ENCODE measurements around the gene WDR5.

WDR5 gene

GRCh38 chr9:134168757-134169550, 33.1 kb downstream of the WDR5 start:
- DNase-seq (ENCODE audit: low read depth), result no peak
- TF ChIP-seq CTCF (conservative IDR thresholded peaks at IDR 0.05; ENCODE audit: control insufficient read depth, insufficient read depth, low read depth, low read length), result no peak
- H3K4me3 ChIP-seq (ENCODE audit: control insufficient read depth, low read depth, low read length), result no peak overlapping the region

- no peak for DNase-seq (ENCODE audit: low read depth)
- no peak overlapping the region for H3K4me3 ChIP-seq (ENCODE audit: control insufficient read depth, low read depth, low read length)
Observed at GRCh38 chr9:134169724-134170401, 34.0 kb downstream of the WDR5 start.

GRCh38 chr9:134170532-134171315, 34.8 kb downstream of the WDR5 start:
- no peak overlapping the region for H3K4me3 ChIP-seq (ENCODE audit: control insufficient read depth, low read depth, low read length)
- no peak for TF ChIP-seq CTCF (conservative IDR thresholded peaks at IDR 0.05; ENCODE audit: control insufficient read depth, insufficient read depth, low read depth, low read length)
- DNase-seq (ENCODE audit: low read depth), result no peak

More at GRCh38 chr9:134169724-134170401, 34.0 kb downstream of the WDR5 start:
- no peak for TF ChIP-seq CTCF (conservative IDR thresholded peaks at IDR 0.05; ENCODE audit: control insufficient read depth, insufficient read depth, low read depth, low read length)

- no peak for TF ChIP-seq CTCF (conservative IDR thresholded peaks at IDR 0.05; ENCODE audit: control insufficient read depth, insufficient read depth, low read depth, low read length)
- no peak overlapping the region for H3K4me3 ChIP-seq (ENCODE audit: control insufficient read depth, low read depth, low read length)
- no peak for DNase-seq (ENCODE audit: low read depth)
Observed at GRCh38 chr9:134171316-134172197, 35.7 kb downstream of the WDR5 start.

- no peak for TF ChIP-seq CTCF (conservative IDR thresholded peaks at IDR 0.05; ENCODE audit: control insufficient read depth, insufficient read depth, low read depth, low read length)
- H3K4me3 ChIP-seq (ENCODE audit: control insufficient read depth, low read depth, low read length), result no peak overlapping the region
- no peak for DNase-seq (ENCODE audit: low read depth)
Observed at GRCh38 chr9:134172198-134173126, 36.6 kb downstream of the WDR5 start.

Data from fibroblast of mammary gland (primary cell).